IPS-NIHi11 (cell line): Measurements from ENCODE around the gene PZP.
"Not testable (repeated sequence)": the region's sequence is repeated elsewhere in the genome, so short reads cannot be mapped to it uniquely, and the experiment has no call there.

Experiments
- DNase-seq: peaks from one replicate; pipeline ENCODE4 v3.0.0; 2012; ENCODE audit warnings: mixed read lengths, low spot score

The PZP gene

DNA sequence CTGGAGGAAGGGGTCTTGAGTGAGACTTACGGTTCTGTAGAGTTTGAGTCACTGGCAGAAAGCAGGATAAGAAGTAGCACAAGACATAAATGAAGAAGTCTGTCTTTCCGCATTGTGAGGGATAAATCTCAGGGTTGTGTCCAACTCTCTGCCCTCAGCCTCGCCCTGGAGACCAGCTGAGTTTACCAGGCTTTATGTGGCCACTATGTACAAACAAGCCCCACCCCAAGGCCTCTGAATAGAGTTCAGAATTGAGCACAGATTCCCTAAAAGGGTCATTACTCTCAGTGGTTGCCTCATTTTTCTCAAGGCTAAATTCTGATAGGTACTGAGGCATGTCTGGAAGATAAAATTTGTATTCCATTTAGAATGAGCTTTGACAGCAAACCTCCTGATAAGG, at the start of gene PZP:
TSS of gene PZP (minus strand) at position 167 of the 400 bp plus-strand sequence. CDS start at position 113, 54 bp downstream.
- no peak for DNase-seq

DNA sequence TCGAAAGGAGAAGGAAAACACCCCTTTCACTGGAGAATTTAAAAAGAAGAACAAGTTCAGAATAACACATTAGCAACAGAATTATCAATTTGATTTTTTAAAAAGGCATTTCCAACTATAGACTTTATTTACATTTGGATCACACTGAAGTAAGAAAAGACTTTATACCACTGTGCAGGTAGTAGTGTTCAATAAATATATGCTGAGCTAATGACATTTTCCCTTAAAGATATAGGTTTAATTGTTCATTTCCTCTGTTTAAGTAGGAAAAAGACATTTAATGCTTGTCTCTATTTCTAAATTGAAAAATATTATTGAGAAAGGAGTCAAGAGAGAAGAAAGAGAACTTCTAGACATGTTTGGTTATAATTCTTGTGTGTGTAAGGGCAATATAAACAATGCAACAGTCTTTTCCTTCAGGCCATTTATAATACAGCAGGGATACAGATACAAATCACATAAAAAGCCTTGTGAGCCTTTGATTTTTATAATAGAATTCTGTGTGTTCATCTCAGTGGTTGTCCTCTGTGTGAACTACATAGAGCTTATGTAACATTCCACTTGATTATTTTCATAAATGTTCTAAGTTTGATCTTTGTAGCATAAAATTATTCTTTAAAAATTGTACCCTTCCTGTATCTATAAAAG, 48.7 kb upstream of the PZP start:
- DNase-seq = no peak

DNA sequence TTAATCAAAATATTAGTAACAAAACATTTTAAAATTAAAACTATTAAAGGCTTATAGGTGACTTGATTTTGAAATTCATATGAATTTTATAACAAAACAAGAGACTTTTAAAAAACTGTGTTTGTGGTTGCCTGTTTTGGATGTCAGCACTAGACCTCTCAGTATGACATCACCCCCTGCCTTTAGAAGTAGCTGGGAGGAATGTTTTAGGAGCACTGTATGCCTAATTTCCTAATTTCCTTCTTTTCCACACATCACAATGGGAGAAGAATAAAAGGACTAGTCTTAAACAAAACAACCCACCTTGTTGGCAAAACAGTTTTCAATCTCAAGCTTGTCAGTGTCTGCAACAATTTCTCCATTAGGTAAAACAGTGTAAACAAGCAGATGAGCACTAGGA, 48.1 kb upstream of the PZP start:
- DNase-seq = no peak

DNA sequence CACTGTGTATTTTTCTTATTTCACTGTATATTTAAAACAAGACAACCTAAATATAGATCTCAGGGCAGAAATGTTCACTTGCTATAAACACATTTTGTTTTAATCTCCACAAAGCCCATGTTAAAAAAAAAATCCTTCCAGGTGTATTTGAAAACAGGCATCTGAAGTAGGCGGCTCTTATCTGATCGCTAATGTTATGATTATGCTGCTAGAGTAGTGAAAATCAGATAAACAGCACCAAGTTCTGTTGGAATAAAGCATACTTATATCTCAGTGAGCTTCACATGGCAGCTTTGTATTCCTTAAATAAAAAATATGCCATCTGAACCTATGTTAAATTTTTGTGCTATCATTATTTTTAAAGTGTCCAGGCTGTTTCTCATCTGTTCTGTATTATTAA, 47.6 kb upstream of the PZP start:
- no peak for DNase-seq

DNA sequence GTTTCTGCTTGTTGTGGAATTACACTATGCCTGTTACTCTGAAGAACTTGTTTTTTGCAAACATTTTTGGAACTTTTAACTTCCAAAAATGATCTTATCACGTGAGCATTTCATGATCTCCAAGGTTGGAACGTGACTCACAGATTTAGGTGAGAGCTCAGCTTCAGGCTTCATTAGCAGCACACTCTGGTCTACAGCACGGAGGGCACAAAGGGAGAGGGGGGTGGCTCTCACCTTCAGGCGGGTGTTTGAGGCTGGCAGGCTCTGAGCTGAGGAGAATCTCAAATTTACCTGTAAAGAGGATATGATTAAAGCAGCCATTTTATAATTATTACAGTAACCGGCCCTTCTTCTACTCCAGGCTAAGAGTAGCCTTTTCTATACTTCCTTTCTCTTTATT, 45.3 kb upstream of the PZP start:
- DNase-seq = no peak

DNA sequence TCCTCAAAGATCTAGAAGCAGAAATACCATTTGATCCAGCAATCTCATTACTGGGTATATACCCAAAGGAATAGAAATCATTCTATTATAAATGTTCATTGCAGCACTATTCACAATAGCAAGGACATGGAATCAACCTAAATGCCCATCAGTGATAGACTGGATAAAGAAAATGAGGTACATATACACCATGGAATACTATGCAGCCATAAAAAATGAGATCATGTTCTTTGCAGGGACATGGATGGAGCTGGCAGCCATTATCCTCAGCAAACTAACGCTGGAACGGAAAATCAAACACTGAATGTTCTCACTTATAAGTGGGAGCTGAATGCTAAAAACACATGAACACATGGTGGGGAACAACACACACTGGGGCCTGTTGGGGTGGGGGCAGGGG, 44.6 kb upstream of the PZP start:
- DNase-seq = not testable (repeated sequence)

DNA sequence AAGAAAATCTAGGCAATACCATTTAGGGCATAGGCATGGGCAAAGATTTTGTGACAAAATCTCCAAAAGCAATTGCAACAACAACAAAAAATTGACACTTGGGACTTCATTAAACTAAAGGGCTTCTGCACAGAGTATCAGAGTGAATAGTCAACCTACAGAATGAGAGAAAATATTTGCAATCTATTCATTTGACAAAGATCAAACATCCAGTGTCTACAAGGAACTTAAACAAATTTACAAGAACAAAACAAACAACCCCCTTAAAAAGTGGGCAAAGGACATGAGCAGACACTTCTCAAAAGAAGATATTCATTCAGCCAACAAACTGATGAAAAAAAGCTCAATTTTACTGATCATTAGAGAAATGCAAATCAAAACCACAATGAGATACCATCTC, 44.1 kb upstream of the PZP start:
- no peak for DNase-seq

DNA sequence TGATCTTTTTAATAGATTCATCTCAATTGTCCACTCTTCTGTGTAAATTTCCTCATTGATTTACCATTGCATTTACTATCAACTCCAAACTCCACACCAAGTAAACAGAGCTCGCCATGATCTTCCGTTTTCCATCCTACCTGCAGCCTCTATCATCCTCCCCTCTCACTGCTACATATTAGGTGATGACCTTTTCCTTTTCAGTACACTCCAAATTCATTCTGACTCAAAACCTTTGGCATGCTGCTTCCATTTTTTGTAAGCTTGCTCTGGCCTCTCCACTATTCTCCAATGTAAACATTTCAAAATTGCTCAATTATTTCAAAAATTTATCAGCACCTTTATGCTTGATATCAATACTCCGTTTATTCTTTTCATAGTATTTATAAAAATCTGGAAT, 40.2 kb upstream of the PZP start:
- DNase-seq = no peak

DNA sequence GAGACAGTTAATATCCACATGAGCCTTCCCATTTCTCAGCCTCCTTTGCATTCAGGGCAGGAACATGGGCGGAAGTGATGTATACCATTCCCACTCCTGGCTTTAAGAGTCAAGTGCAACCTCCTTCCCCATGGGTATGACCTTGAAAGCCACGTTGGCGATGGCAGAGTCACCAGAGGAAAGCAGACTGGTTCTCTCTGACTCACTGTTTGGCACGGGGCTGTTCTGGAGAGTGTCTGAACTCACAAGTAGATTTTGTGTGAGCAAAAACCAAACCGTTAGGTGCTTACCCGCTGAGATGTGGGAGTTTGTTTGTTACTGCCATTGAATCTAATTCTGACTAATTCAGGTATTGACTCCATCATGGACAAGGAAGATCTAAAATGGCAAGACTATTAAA, 36.7 kb upstream of the PZP start:
- DNase-seq = no peak

DNA sequence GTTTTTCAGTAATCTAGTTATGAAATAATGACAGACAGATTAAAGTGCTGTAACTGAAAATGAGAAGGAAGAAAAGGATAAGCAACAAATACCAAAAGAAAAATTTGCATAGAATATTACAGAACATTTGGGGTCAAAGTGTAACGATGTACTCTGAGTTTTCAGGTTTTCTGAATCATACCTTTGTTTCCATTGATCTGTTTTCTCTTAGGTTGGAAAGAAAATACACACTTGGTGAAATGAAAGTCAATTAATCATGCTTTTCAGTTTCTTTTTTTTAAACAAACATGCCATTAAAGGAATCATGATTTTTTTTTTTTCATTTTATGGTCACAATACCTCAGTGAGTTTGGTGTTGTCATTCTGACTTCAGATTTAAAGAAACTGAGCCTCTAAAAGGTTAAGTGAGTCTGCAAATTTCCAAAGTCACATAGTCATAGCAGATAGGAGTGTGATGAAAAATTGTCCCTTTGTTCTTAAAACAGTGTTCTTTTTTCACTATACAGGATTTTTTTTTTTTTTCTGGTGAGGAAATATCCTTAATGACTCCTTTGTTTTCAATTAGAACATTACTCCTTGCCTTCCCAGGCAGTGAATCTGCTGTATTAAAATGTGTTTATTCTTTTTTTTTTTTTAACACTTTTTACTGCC, 35.9 kb upstream of the PZP start:
- DNase-seq = no peak

DNA sequence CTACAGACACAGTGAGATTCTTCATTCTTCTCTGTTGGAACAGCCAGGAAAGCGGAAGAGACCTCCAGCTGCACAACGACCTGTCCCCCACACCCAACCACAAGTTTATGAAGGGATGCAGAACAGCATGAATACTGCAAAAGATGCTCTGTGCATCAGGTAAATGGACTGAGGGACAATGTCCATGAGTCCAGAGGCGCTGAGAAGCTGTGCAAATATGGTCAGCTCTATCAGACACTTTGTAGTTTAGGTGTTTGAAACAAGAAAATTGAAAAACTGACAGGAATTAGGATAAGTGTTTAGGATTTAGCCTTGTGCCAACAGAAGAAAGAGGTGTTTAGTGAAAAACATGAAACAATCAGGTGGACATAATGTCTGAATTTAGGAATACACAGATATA, 33.1 kb upstream of the PZP start:
- no peak for DNase-seq

DNA sequence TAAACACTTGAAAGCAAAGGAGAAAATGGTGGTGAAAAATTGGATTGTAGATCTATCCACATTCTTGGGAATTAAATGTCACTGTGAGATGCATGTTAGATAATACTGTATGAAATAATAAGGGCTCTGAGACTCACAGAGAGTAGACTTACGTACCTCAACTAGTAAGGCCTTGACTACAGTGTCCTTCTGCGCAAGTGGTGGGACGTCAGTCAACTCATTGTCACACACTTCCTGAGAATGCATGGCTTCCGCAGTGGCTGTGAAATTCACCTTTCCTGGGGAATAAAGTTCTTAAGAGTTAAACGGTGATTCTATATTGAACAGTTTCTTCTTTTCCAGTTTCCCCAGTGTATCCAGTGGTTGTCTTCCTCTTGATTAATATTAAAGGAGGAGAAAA, 32.6 kb upstream of the PZP start:
- no peak for DNase-seq

DNA sequence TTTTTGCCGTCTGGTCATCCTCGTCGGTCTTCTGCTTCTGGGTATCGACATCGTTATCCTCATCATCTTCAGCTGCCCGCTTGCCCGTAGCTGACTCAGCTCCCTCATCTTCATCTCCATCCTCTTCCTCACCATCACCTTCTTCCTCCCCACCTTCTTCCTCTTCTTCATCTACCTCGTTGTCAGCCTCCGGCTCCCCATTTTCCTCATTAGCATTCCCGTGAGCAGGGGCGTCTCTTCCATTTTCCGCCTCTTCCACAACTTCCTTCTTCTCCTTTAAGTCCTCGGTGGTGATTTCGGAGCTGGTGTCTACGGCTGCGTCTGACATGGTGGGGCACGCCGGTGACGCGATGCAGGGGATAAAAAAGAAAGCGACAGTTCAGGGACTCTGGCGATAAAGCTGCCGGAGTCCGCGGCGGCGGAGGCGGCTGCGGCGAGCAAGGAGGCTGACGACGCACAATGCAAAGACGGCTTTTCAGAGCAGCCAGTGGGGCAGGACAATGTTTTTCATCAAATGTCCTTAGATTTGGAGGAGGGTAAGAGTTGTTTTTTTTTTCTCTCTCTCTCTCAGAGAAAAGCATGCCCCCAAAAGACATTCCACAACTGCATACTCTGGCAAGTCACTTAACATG, 31.9 kb upstream of the PZP start:
- not testable (repeated sequence) for DNase-seq

DNA sequence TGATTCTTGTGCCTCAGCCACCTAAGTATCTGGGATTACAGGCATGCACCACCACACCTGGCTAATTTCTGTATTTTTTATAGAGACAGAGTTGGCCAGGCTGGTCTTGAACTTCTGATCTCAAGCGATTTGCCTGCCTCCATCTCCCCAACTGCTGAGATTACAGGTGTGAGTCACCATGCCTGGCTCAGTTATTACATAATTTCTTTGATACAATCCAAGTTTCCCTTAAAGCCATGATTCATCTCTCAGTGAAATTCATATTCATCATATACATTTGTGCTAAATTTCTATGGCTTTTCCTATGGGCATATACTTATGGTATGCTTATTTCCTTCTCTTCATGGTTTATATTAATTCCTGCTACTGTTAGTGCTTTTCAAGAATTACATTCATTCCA, 29.1 kb upstream of the PZP start:
- DNase-seq = no peak

DNA sequence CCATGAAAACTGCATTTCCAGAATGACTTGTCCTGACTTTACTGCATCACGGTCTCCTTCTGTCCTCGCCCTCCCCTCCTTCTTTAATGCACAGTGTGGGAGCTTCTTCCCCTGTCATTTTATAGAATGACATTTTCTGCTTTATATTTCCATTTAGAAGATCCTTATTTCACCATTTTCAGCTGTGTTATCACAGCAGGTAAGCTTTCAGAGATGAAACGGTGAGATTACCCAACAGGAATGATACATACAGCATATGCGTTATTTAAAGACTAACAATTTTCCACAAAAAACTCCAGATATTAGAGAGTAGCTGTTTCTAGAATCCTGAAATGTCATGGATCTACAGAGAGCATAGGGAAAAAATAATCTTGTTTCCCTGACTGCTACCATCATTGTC, 27.3 kb upstream of the PZP start:
- DNase-seq = no peak

DNA sequence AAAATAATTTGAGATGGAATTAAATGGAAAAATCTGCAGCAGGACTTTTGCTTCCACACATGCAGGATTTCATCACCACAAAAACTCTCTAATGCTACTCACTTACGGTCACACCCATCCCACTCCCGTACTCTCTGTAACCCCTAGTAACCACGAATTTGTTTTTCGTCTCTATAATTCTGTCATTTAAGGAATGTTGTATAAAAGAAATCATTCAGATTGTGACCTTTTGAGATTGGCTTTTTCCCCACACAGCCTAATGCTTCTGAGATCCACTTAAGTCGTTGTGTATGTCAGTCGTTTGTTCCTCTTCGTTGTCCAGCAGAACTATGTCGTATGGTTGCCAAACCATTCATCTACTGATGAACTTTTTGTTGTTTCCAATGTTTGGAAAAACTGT, 19.8 kb upstream of the PZP start:
- DNase-seq = no peak

DNA sequence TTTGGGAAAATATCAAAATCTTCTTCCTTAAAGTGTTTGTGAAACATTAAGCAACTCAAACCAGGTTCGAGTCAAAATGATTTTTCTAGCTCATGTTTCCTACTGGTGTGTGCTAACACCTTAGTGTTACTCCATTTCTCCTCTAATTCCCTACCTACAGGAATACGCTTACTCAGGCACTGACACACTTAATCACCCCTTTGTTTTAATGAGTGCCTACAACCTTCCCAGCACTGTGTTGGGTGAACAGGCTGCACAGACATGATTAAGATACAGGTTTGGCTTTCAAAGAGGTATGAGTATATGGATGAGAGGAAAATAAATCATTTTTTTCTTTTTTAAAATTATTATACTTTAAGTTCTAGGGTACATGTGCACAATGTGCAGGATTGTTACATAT, 15.6 kb upstream of the PZP start:
- DNase-seq = no peak

DNA sequence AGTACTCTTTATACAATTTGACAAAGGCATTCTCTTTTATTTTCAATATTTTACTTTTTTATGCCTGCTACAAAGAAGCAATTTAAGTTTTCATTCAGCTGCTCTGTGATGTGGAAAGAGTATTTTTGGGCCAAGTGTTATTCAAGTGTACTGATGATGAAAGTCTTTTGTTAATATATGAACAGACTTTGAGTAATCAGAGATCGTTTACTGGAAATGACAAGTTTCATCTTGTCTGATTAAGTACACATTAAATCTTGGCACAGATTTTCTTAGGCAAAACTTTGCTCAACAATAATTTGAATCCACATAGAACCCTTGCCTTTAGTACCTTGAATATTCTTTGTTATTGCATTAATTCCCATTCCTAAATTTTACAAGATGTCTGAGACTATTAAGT, 13.3 kb upstream of the PZP start:
- DNase-seq = no peak

DNA sequence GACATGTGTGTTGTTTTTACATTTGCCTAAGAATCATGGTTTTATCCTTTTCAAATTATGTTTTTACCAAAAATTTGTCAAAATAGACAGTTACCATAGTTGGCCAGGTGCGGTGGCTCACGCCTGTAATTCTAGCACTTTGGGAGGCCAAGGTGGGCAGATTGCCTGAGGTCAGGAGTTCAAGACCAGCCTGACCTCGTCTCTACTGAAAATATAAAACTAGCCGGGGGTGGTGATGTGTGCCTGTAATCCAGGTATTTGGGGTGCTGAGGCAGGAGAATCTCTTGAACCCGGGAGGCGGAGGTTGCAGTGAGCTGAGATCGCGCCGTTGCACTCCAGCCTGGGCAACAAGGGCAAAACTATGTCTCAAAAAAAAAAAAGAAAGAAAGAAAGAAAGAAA, 12.8 kb upstream of the PZP start:
- DNase-seq = not testable (repeated sequence)

DNA sequence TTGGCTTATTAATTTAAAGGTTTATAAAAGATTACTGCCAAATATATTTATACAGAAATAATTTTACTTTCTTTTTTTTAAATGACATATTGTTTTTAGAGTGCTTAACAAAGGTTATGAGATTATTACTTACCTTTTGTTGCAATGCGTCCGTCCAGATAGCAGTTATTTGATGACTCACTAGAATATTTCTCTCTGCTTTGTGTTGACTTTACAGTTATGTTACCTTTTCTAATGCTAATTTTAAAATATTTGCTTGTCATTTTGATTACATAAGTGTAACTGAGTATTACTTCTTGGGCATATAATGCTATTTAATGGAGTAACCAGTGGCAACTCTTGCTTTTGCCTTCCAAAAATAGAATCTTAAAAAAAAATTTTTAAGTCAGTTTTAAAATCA, 6.3 kb upstream of the PZP start:
- no peak for DNase-seq

DNA sequence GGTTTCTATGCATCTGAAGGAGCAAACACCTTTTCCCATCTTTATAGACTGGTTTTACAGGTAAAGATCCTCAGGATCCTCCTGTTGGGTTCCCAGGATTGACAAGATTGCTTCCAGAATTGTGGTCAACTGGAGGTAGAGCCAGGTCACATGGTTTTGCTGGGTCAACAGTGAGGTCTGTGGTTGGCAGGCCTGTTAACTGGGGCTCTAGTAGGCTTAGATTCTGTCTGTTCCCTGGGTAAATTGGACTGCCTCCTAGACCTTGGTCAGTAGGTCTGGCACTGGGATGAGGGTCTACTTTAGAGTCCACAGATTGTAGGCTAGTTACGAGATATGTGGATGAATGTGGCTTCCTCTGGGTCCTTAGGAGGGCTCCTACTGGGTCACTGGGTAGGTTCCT, 3.5 kb upstream of the PZP start:
- no peak for DNase-seq

DNA sequence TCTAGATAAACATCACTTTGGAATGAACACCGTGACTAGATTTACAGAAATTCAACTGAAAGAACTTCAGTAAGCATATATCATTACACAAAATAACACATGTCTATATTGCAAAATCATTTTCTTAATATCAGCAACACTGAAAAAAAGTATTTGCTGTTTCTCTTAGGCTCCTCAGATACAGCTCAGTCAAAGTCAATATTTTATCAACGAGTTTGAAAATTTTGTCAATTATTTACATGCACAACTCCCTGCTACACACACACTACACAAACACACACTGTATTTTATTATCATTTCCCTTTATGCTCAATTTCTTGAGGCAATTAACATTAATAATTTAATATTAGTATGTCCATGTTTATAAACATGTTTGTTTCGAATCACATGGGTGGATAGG, 3.8 kb downstream of the PZP start:
- DNase-seq = no peak

DNA sequence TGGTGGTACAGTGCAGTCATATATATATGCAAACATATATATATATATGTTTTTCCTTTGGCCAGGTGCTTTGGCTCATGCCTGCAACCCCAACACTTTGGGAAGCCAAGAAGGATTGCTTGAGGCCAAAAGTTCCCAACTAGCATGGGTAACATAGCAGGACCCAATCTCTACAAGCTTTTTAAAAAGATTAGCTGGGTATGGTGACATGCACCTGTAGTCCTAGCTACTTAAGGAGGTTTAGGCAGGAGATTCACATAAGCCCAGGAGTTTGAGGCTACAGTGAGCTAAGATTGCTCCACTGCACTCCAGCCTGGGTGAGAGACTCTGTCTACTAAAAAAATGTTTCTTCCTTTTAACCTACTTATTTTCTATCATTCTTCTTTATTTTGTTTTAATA, 10.2 kb downstream of the PZP start:
- no peak for DNase-seq

DNA sequence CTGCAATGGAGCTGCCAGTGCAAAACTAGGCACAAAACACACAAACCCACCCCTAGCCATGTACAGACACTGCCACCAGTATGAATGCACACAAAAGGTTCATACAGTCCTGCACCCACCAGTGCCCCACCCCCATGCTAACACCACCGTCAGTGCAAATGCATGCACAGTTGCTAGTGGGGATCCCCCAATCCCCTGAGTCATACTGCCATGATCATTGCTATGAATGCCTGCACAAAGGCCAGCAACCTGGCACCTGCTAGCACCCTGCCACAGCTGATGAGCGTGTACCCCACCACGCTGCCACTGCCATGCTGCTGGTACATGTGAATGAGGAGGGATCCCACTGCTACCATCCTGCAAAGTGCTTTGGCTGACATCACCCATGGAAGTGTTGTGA, 23.9 kb downstream of the PZP start:
- no peak for DNase-seq
